DOHH2 (cell line): Measurements from ENCODE around the gene ERI3.

Source experiments
- H3F3A ChIP-seq: fragments of 200-600 bp; sonication (generic), shearing (Covaris generic); 2 replicates; pipeline ENCODE4 v1.6.0; 2016; ENCODE audit warnings: antibody characterized with exemption, mild to moderate bottlenecking; ENCODE audit not compliant: control insufficient read depth, insufficient read depth
- H3K27ac ChIP-seq: fragments of 200-600 bp; sonication (generic); 2 replicates; pipeline ENCODE4 v1.5.1; 2014; ENCODE audit warnings: low read depth, mild to moderate bottlenecking, low read length, moderate library complexity
- H3K27me3 ChIP-seq: fragments of 200-600 bp; sonication (generic); 2 replicates; pipeline ENCODE4 v1.6.1; 2014; ENCODE audit warnings: mild to moderate bottlenecking, low read length, mixed read lengths; ENCODE audit not compliant: control insufficient read depth
- H3K36me3 ChIP-seq: fragments of 200-600 bp; sonication (generic); 2 replicates; pipeline ENCODE4 v1.6.1; 2014; ENCODE audit warnings: mild to moderate bottlenecking, low read length, moderate library complexity, mixed read lengths; ENCODE audit not compliant: control insufficient read depth
- H3K4me1 ChIP-seq: fragments of 200-600 bp; sonication (generic); 2 replicates; pipeline ENCODE4 v1.6.1; 2014; ENCODE audit warnings: mild to moderate bottlenecking, low read length, mixed read lengths; ENCODE audit not compliant: control insufficient read depth
- H3K4me2 ChIP-seq: fragments of 200-600 bp; sonication (generic); 2 replicates; pipeline ENCODE4 v1.6.0; 2014; ENCODE audit warnings: mild to moderate bottlenecking, low read length, moderate library complexity
- H3K4me3 ChIP-seq: fragments of 200-600 bp; sonication (generic); 2 replicates; pipeline ENCODE4 v1.5.1; 2014; ENCODE audit warnings: mild to moderate bottlenecking, low read length, mixed read lengths
- H3K79me2 ChIP-seq: fragments of 200-600 bp; sonication (generic); 2 replicates; pipeline ENCODE4 v1.6.1; 2014; ENCODE audit warnings: mild to moderate bottlenecking, low read length, mixed read lengths; ENCODE audit not compliant: control insufficient read depth
- H3K9me2 ChIP-seq: fragments of 200-600 bp; sonication (generic); replicated peaks from 2 replicates; pipeline ENCODE4 v1.6.1; 2014; ENCODE audit warnings: mild to moderate bottlenecking, low read length, mixed read lengths; ENCODE audit not compliant: control insufficient read depth
- H3K9me3 ChIP-seq: fragments of 200-600 bp; sonication (generic); 2 replicates; pipeline ENCODE4 v1.6.1; 2014; ENCODE audit warnings: antibody characterized with exemption, low read length, mixed read lengths; ENCODE audit not compliant: control insufficient read depth, insufficient read depth
- H4K20me1 ChIP-seq: fragments of 200-600 bp; sonication (generic); 2 replicates; pipeline ENCODE4 v1.6.0; 2014; ENCODE audit warnings: low read depth, mild to moderate bottlenecking, antibody characterized with exemption, low read length, moderate library complexity; ENCODE audit not compliant: control insufficient read depth, insufficient read depth
- EZH2phosphoT487 ChIP-seq: fragments of 200-600 bp; sonication (generic); IDR thresholded peaks from 2 replicates; pipeline ENCODE4 v1.6.1; 2017; ENCODE audit warnings: borderline replicate concordance, mild to moderate bottlenecking, antibody characterized with exemption, low read length, moderate library complexity, mixed read lengths
- TF ChIP-seq, protein P1 (sequence below): fragments of 200-600 bp; sonication (generic); IDR thresholded peaks from one replicate; pipeline ENCODE4 v1.5.1; 2014; ENCODE audit warnings: antibody characterized with exemption, mild to moderate bottlenecking, low read depth, low read length; ENCODE audit not compliant: poor library complexity, severe bottlenecking

Gene ERI3

GRCh38 chr1:44312399-44313196, 42.5 kb downstream of the ERI3 start:
- Histone ChIP-seq H3K27ac (no peak overlapping the region), H3K9me3 (no peaks in the 10 kb centered on the region), H3K4me1 (no peaks in the 10 kb centered on the region), H3K9me2 (no peaks in the 10 kb centered on the region), H3K4me3 (no peak overlapping the region), H3K4me2 (no peak overlapping the region), H4K20me1 (no peaks in the 10 kb centered on the region), H3K79me2 (no peaks in the 10 kb centered on the region), H3K36me3 (peaks cover 59% of the 10 kb centered on the region), H3K27me3 (no peaks in the 10 kb centered on the region), H3F3A (no peaks in the 10 kb centered on the region)
- TF ChIP-seq EZH2phosphoT487 = no peak
- TF ChIP-seq, protein P1, sequence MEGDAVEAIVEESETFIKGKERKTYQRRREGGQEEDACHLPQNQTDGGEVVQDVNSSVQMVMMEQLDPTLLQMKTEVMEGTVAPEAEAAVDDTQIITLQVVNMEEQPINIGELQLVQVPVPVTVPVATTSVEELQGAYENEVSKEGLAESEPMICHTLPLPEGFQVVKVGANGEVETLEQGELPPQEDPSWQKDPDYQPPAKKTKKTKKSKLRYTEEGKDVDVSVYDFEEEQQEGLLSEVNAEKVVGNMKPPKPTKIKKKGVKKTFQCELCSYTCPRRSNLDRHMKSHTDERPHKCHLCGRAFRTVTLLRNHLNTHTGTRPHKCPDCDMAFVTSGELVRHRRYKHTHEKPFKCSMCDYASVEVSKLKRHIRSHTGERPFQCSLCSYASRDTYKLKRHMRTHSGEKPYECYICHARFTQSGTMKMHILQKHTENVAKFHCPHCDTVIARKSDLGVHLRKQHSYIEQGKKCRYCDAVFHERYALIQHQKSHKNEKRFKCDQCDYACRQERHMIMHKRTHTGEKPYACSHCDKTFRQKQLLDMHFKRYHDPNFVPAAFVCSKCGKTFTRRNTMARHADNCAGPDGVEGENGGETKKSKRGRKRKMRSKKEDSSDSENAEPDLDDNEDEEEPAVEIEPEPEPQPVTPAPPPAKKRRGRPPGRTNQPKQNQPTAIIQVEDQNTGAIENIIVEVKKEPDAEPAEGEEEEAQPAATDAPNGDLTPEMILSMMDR = no peak

DNA sequence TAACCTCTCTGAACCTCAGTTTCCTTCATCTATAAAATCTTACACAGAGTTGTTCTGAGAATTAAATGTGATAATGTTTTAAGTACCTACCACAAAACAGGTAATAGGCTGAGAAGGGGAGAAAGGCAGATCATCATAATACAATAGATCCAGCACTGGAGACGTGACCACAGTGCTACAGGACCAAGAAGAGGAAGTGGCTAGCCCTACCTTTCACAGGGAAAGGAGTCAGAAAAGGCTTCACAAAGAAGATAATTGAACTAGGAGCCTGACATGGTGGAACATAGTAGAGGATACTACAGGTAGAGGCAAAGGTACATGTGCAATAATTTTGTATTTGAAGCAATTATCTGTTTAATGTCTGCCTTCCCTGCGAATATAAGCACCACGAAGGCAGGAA, 45.1 kb downstream of the ERI3 start:
- no peaks in the 10 kb centered on the region for H3K4me1 ChIP-seq
- H4K20me1 ChIP-seq = no peaks in the 10 kb centered on the region
- no peak overlapping the region for H3K4me3 ChIP-seq
- H3K79me2 ChIP-seq = no peaks in the 10 kb centered on the region
- no peaks in the 10 kb centered on the region for H3K27me3 ChIP-seq
- H3K27ac ChIP-seq = no peak overlapping the region
- TF ChIP-seq EZH2phosphoT487 = no peak
- TF ChIP-seq, protein P1 = no peak
- no peaks in the 10 kb centered on the region for H3F3A ChIP-seq
- no peak overlapping the region for H3K4me2 ChIP-seq
- no peaks in the 10 kb centered on the region for H3K9me2 ChIP-seq
- H3K36me3 ChIP-seq = peaks cover 54% of the 10 kb centered on the region
- no peaks in the 10 kb centered on the region for H3K9me3 ChIP-seq

DNA sequence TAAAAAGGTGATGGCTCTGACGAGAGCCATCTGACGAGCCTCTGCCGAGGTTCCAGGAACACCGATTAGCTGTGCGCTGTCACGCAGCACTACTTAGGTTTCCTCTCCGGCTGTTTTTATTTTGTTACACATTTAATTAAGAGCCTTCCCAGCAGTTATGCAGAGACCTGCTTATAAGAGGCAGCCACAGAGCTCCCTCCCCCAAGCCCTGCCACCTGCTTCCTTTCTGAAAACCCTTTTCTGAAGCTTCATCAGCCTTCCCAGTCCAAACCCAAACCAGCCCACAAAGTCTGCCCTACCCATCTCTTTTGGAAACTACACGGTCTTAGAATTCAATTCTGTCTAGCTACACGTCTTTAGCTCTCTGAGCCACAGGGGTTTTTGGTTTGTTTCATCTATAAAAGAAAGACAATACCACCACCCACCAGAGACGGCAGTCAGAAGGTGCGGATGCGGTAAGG, 49.1 kb downstream of the ERI3 start:
- Histone ChIP-seq H3K9me3 (no peaks in the 10 kb centered on the region), H3K9me2 (no peaks in the 10 kb centered on the region), H4K20me1 (no peaks in the 10 kb centered on the region), H3K36me3 (peaks cover 64% of the 10 kb centered on the region), H3K4me1 (no peaks in the 10 kb centered on the region), H3K79me2 (no peaks in the 10 kb centered on the region), H3K27ac (no peak overlapping the region), H3K27me3 (no peaks in the 10 kb centered on the region), H3K4me3 (no peak overlapping the region), H3F3A (no peaks in the 10 kb centered on the region), H3K4me2 (no peak overlapping the region)
- TF ChIP-seq, protein P1 = no peak
- TF ChIP-seq EZH2phosphoT487 = no peak
